Measurements from ENCODE around the gene CLTB. TPM values are rescaled to one million over a fixed set of nuclear protein-coding genes. Genes with fewer than 3 reads are reported as not detected.

Gene CLTB
- total and polyA plus RNA-seq, 2 of the 13 experiments (the other 11 are each of a cell fraction or from before 2014, with no cell fraction given) = 23.3 to 33.8 TPM

GRCh38 chr5:176381979-176382378 is 34.4 kb downstream of the CLTB start (continued):
- TF ChIP-seq ELF3 (CRISPR knock-in tag; IDR thresholded peaks at IDR 0.05) (no peak), ZNF724P (CRISPR knock-in tag; IDR thresholded peaks at IDR 0.05; ENCODE audit: borderline replicate concordance) (no peak)

- peaks cover 11% of the 10 kb centered on the region; the same call in 1 of the 2 replicates for H4K20me1 ChIP-seq (ENCODE audit: insufficient read depth, low read length)
- WGBS (ENCODE audit: low lambda C conversion rate) = 92% methylated on average over 3 of the region's 3 CpGs
- no peak for ATAC-seq
- DNase-seq (ENCODE audit: low spot score) = no peak
- no peaks in the 10 kb centered on the region for H3K9me3 ChIP-seq (ENCODE audit: low read length)
- no peak overlapping the region for H3K9ac ChIP-seq (ENCODE audit: insufficient read depth, low read depth, low read length)
- intact Hi-C loops (cut with micrococcal nuclease; ENCODE audit: unreplicated experiment) (no loop called here), in situ Hi-C loops (cut with HindIII; ENCODE audit: extremely low pct_ligation_motif_present, low pct_unique_long_range_greater_than_20kb) (no loop called here)
- no TSS peak for BruUV-seq (replicated peaks)
- H3K79me2 ChIP-seq (ENCODE audit: insufficient read depth, low read length) = peaks cover 16% of the 10 kb centered on the region
- H3K4me1 ChIP-seq (ENCODE audit: insufficient read depth, low read length) = peaks cover 8% of the 10 kb centered on the region
- FAIRE-seq = no peak
- H3K36me3 ChIP-seq (replicated peaks in 1 of 2; ENCODE audit: control insufficient read depth in 1 of 2, insufficient read depth in 2 of 2, low read length in 2 of 2) = peaks cover 18 to 54% of the 10 kb centered on the region in 2 experiments
- H2AFZ ChIP-seq (ENCODE audit: low read length) = no peak overlapping the region
- no peak overlapping the region for H3K4me2 ChIP-seq (ENCODE audit: low read depth, low read length)
- CTCF ChIA-PET (ENCODE audit: low intra/inter-chr PET ratio, low total read pairs) = no interaction called here
- no peaks in the 10 kb centered on the region for H3K27me3 ChIP-seq (ENCODE audit: control insufficient read depth in 1 of 2, insufficient read depth in 2 of 2, low read length in 2 of 2)
- POLR2A ChIA-PET = interaction anchor here (1.6 kb wide), 1 partner anchor 19 kb away, joined by 6 read pairs; the partner anchor contains the start of gene KIAA1191
- H3K4me3 ChIP-seq (replicated peaks in 1 of 3; ENCODE audit: insufficient read depth in 1 of 3, low read depth in 2 of 3, low read length in 3 of 3) = no peak overlapping the region
- no peak overlapping the region for H3K27ac ChIP-seq (ENCODE audit: extremely low read length, insufficient read depth, low read length)
- TF ChIP-seq FOSL2 (CRISPR knock-in tag; IDR thresholded peaks at IDR 0.05) (no peak), ZC3H4 (CRISPR knock-in tag; IDR thresholded peaks at IDR 0.05; ENCODE audit: borderline replicate concordance) (no peak), HNF1A (IDR thresholded peaks at IDR 0.05; ENCODE audit: low read depth) (no peak), HNF1A (CRISPR knock-in tag; IDR thresholded peaks at IDR 0.05; ENCODE audit: borderline replicate concordance) (no peak), TARDBP (CRISPR knock-in tag; IDR thresholded peaks at IDR 0.05) (no peak), ZSCAN5A (CRISPR knock-in tag; IDR thresholded peaks at IDR 0.05; ENCODE audit: borderline replicate concordance) (no peak), RFX1 (IDR thresholded peaks at IDR 0.05) (no peak), U2AF1 (optimal IDR thresholded peaks at IDR 0.05; ENCODE audit: low read depth, low read length) (no peak), ZNF280D (CRISPR knock-in tag; IDR thresholded peaks at IDR 0.05) (no peak), SIX4 (CRISPR knock-in tag; IDR thresholded peaks at IDR 0.05) (no peak), ZBTB14 (CRISPR knock-in tag; IDR thresholded peaks at IDR 0.05) (no peak), ZNF138 (CRISPR knock-in tag; IDR thresholded peaks at IDR 0.05; ENCODE audit: low read depth) (no peak), PHF8 (CRISPR knock-in tag; IDR thresholded peaks at IDR 0.05) (no peak)
These were observed 34.9 kb downstream of the CLTB start for GRCh38 chr5:176381423-176381822.

Measured in HepG2 (cell line).